SK-N-SH treated with all-trans-retinoic acid at 6 μM for 48 hours (cell line): ENCODE data around the gene AMBP.

Experiments used
- ATAC-seq: fragments of 200-7000 bp; cut with Tn5 transposase; 3 replicates; pipeline ENCODE4 v1.9.1; 2020; ENCODE audit warnings: mild to moderate bottlenecking, moderate library complexity
- ARNTL ChIP-seq: fragments of 450-650 bp; formaldehyde crosslinking; IDR thresholded peaks from 2 replicates; pipeline ENCODE4 v1.5.0; 2020; ENCODE audit warnings: low read depth, mild to moderate bottlenecking, moderate library complexity, borderline replicate concordance
- BACH2 ChIP-seq: fragments of 250-450 bp; sonication (Bioruptor Pico); IDR thresholded peaks from 2 replicates; pipeline ENCODE4 v1.9.0; 2021; ENCODE audit warnings: mild to moderate bottlenecking, borderline replicate concordance
- CSDC2 ChIP-seq: fragments of 250-450 bp; sonication (Bioruptor Pico); IDR thresholded peaks from 2 replicates; pipeline ENCODE4 v1.5.0; 2020; ENCODE audit warnings: mild to moderate bottlenecking, moderate library complexity
- ESRRG ChIP-seq: fragments of 250-450 bp; sonication (Bioruptor Pico); IDR thresholded peaks from 2 replicates; pipeline ENCODE4 v1.6.1; 2021; ENCODE audit warnings: mild to moderate bottlenecking
- GLIS3 ChIP-seq: fragments of 250-450 bp; sonication (Bioruptor Pico); IDR thresholded peaks from 2 replicates; pipeline ENCODE4 v1.5.0; 2020; ENCODE audit warnings: mild to moderate bottlenecking, moderate library complexity
- ISL1 ChIP-seq: fragments of 250-450 bp; sonication (Bioruptor Pico); IDR thresholded peaks from 2 replicates; pipeline ENCODE4 v2.1.2; 2022; ENCODE audit warnings: mild to moderate bottlenecking, moderate library complexity
- OSR1 ChIP-seq: fragments of 250-450 bp; sonication (Bioruptor Pico); IDR thresholded peaks from 2 replicates; pipeline ENCODE4 v1.8.0; 2022; ENCODE audit warnings: moderate library complexity, mild to moderate bottlenecking, inconsistent platforms
- PPARA ChIP-seq: fragments of 250-450 bp; sonication (Bioruptor Pico); IDR thresholded peaks from 2 replicates; pipeline ENCODE4 v1.5.0; 2020; ENCODE audit warnings: mild to moderate bottlenecking, borderline replicate concordance
- SNAI2 ChIP-seq: fragments of 250-450 bp; sonication (Bioruptor Pico); IDR thresholded peaks from 2 replicates; pipeline ENCODE4 v1.5.0; 2020; ENCODE audit warnings: mild to moderate bottlenecking, moderate library complexity
- TCF4 ChIP-seq: fragments of 250-450 bp; sonication (Bioruptor Pico); IDR thresholded peaks from 2 replicates; pipeline ENCODE4 v1.8.0; 2021; ENCODE audit warnings: mild to moderate bottlenecking, moderate library complexity, borderline replicate concordance
- TOX ChIP-seq: fragments of 250-450 bp; sonication (Bioruptor Pico); IDR thresholded peaks from 2 replicates; pipeline ENCODE4 v1.8.0; 2021; ENCODE audit warnings: mild to moderate bottlenecking, moderate library complexity, borderline replicate concordance
- ZFP3 ChIP-seq: fragments of 250-450 bp; sonication (Bioruptor Pico); IDR thresholded peaks from 2 replicates; pipeline ENCODE4 v1.5.0; 2020; ENCODE audit warnings: mild to moderate bottlenecking, moderate library complexity
- ZFP30 ChIP-seq: fragments of 450-650 bp; formaldehyde crosslinking; IDR thresholded peaks from 2 replicates; pipeline ENCODE4 v1.5.0; 2022; ENCODE audit warnings: mild to moderate bottlenecking, moderate library complexity
- ZNF565 ChIP-seq: fragments of 450-650 bp; formaldehyde crosslinking; conservative IDR thresholded peaks from 2 replicates; pipeline ENCODE4 v1.5.0; 2020; ENCODE audit warnings: low read depth, mild to moderate bottlenecking, moderate library complexity
- ZNF8 ChIP-seq: fragments of 450-650 bp; formaldehyde crosslinking; IDR thresholded peaks from 2 replicates; pipeline ENCODE4 v1.5.0; 2020; ENCODE audit warnings: mild to moderate bottlenecking, moderate library complexity
- TF ChIP-seq, protein P1 (sequence below): fragments of 250-450 bp; sonication (Bioruptor Pico); IDR thresholded peaks from 2 replicates; pipeline ENCODE4 v1.8.0; 2020; ENCODE audit warnings: mild to moderate bottlenecking, moderate library complexity, borderline replicate concordance
- TF ChIP-seq, protein P2 (sequence below): fragments of 250-450 bp; sonication (Bioruptor Pico); IDR thresholded peaks from 2 replicates; pipeline ENCODE4 v1.8.0; 2021; ENCODE audit warnings: low read depth, mild to moderate bottlenecking, moderate library complexity, borderline replicate concordance
- TF ChIP-seq, protein P3 (sequence below): fragments of 250-450 bp; sonication (Bioruptor Pico); IDR thresholded peaks from 2 replicates; pipeline ENCODE4 v1.5.1; 2021; ENCODE audit warnings: mild to moderate bottlenecking, moderate library complexity
- TF ChIP-seq, protein P4 (sequence below): fragments of 250-450 bp; sonication (Bioruptor Pico); IDR thresholded peaks from 2 replicates; pipeline ENCODE4 v1.5.0; 2020; ENCODE audit warnings: mild to moderate bottlenecking, moderate library complexity

Gene AMBP

DNA sequence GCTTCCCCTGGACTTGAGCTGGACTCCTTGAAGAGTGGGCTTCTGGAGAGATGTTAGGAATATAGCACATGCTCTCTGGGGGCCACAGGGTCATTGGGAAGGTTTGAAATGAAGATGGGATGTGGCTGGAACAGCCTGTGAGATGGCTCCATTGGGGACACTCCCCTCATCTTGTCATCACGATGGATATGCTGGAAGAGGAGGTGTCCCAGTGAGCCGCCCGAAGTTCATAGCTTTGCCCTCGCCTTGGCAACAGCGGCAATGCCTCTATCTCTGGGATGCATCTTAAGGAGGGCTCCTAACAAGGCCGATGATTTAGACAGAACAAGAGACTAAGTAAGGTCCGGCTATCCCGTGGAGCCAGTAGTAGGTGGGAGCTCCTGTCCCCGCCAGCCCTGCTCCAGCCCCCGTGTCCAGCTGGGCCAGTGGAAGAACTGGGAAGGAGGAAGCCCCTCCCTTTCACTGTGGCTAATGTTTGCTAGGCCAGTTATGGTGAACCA lies 23.9 kb downstream of the AMBP start:
- TF ChIP-seq ZFP3 (CRISPR knock-in tag) (no peak), ZNF8 (CRISPR knock-in tag) (no peak), BACH2 (CRISPR knock-in tag) (no peak), TCF4 (CRISPR knock-in tag) (no peak), ARNTL (no peak), OSR1 (CRISPR knock-in tag) (no peak)
- TF ChIP-seq, protein P1, sequence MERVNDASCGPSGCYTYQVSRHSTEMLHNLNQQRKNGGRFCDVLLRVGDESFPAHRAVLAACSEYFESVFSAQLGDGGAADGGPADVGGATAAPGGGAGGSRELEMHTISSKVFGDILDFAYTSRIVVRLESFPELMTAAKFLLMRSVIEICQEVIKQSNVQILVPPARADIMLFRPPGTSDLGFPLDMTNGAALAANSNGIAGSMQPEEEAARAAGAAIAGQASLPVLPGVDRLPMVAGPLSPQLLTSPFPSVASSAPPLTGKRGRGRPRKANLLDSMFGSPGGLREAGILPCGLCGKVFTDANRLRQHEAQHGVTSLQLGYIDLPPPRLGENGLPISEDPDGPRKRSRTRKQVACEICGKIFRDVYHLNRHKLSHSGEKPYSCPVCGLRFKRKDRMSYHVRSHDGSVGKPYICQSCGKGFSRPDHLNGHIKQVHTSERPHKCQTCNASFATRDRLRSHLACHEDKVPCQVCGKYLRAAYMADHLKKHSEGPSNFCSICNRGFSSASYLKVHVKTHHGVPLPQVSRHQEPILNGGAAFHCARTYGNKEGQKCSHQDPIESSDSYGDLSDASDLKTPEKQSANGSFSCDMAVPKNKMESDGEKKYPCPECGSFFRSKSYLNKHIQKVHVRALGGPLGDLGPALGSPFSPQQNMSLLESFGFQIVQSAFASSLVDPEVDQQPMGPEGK: no peak
- TF ChIP-seq, protein P2, sequence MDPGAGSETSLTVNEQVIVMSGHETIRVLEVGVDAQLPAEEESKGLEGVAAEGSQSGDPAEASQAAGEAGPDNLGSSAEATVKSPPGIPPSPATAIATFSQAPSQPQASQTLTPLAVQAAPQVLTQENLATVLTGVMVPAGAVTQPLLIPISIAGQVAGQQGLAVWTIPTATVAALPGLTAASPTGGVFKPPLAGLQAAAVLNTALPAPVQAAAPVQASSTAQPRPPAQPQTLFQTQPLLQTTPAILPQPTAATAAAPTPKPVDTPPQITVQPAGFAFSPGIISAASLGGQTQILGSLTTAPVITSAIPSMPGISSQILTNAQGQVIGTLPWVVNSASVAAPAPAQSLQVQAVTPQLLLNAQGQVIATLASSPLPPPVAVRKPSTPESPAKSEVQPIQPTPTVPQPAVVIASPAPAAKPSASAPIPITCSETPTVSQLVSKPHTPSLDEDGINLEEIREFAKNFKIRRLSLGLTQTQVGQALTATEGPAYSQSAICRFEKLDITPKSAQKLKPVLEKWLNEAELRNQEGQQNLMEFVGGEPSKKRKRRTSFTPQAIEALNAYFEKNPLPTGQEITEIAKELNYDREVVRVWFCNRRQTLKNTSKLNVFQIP (CRISPR knock-in tag): no peak
- no peak for ATAC-seq

DNA sequence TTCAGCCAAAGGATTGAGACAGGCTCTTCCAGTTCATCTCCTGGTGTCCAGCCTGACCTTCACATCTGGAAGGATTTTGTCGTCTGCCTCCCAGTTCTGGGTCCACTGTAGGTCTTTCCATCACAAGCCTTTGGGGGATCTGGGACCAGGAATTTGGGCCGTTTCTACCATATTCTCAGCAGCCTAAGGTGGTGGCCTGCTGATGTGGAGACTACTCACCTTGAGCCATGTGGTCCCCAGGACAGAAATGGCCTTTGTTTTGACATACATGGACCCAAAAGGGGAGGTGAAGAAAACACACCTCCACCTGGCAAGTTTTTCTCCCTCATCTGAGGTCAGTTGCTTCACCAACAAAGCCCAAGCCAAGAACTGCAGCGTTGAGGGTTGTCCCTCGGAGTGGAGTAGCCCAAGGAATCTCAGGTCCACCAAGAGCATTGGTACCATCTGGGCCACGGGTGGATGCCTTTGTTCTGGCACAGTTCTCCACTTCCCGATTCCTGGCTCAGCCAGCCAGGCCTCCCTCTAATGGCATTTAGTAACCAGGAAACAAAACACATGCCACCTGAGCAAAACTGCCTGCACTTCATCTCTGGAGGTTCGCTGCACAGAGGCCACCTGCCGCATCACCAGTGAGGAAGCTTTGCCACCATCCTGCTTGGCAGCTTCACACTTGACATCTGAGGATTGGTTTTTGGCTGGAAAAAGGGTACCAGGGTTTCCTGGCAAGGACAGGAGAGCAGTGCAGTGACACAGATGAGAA lies 24.7 kb downstream of the AMBP start:
- ATAC-seq: no peak
- TF ChIP-seq GLIS3 (CRISPR knock-in tag) (no peak), SNAI2 (CRISPR knock-in tag) (no peak), ZNF565 (no peak), ZFP3 (CRISPR knock-in tag) (no peak), ESRRG (CRISPR knock-in tag) (no peak), OSR1 (CRISPR knock-in tag) (no peak), ARNTL (no peak), ZNF8 (CRISPR knock-in tag) (no peak), TOX (CRISPR knock-in tag) (no peak), ZFP30 (no peak), CSDC2 (CRISPR knock-in tag) (no peak), PPARA (CRISPR knock-in tag) (no peak), TCF4 (CRISPR knock-in tag) (no peak), ISL1 (CRISPR knock-in tag) (no peak)
- TF ChIP-seq, protein P2 (CRISPR knock-in tag): no peak
- TF ChIP-seq, protein P3, sequence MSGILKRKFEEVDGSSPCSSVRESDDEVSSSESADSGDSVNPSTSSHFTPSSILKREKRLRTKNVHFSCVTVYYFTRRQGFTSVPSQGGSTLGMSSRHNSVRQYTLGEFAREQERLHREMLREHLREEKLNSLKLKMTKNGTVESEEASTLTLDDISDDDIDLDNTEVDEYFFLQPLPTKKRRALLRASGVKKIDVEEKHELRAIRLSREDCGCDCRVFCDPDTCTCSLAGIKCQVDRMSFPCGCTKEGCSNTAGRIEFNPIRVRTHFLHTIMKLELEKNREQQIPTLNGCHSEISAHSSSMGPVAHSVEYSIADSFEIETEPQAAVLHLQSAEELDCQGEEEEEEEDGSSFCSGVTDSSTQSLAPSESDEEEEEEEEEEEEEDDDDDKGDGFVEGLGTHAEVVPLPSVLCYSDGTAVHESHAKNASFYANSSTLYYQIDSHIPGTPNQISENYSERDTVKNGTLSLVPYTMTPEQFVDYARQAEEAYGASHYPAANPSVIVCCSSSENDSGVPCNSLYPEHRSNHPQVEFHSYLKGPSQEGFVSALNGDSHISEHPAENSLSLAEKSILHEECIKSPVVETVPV (CRISPR knock-in tag): no peak
- TF ChIP-seq, protein P1: no peak
- TF ChIP-seq, protein P4, sequence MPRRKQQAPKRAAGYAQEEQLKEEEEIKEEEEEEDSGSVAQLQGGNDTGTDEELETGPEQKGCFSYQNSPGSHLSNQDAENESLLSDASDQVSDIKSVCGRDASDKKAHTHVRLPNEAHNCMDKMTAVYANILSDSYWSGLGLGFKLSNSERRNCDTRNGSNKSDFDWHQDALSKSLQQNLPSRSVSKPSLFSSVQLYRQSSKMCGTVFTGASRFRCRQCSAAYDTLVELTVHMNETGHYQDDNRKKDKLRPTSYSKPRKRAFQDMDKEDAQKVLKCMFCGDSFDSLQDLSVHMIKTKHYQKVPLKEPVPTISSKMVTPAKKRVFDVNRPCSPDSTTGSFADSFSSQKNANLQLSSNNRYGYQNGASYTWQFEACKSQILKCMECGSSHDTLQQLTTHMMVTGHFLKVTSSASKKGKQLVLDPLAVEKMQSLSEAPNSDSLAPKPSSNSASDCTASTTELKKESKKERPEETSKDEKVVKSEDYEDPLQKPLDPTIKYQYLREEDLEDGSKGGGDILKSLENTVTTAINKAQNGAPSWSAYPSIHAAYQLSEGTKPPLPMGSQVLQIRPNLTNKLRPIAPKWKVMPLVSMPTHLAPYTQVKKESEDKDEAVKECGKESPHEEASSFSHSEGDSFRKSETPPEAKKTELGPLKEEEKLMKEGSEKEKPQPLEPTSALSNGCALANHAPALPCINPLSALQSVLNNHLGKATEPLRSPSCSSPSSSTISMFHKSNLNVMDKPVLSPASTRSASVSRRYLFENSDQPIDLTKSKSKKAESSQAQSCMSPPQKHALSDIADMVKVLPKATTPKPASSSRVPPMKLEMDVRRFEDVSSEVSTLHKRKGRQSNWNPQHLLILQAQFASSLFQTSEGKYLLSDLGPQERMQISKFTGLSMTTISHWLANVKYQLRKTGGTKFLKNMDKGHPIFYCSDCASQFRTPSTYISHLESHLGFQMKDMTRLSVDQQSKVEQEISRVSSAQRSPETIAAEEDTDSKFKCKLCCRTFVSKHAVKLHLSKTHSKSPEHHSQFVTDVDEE (CRISPR knock-in tag): no peak
